Epithelial cell of esophagus (primary cell): Measurements from ENCODE around the gene TBC1D17.

Experiments
- DNase-seq: peaks from one replicate; pipeline ENCODE4 v3.0.0; 2010; ENCODE audit warnings: low read depth
- H3K4me3 ChIP-seq: 2 replicates; pipeline ENCODE4 v1.5.1; 2011; ENCODE audit warnings: mild to moderate bottlenecking, low read length, control low read depth
- TF ChIP-seq, protein P1 (sequence below): IDR thresholded peaks from 2 replicates; pipeline ENCODE4 v1.5.1; 2011; ENCODE audit warnings: low read depth, mild to moderate bottlenecking, low read length, control low read depth, inconsistent platforms; ENCODE audit not compliant: insufficient read depth; ENCODE audit errors: missing control alignments

TBC1D17 gene

DNA sequence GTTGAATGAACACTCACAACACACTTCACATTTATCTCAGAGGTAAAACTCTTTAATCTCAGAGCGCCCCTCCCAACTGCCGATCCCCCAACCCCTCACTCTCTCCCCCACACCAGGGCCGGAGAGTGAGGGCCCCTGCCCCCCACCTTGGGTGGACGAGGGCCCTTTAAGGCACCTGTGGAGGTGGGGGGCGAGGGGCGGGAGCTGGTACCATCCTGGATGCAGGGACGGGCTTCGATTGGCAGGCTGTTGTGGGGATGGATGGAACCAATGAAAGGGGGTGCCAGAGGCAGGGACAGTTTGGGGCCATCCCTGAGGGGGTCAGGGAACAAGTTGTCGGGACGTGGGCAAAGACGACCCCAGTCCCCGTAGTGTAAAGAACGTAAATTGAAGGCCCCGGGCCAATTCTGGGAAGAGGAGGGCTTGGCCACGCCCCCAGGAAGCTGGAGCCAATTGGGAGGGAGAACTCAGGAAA is 8.5 kb upstream of the TBC1D17 start:
- DNase-seq = no peak
- TF ChIP-seq, protein P1, sequence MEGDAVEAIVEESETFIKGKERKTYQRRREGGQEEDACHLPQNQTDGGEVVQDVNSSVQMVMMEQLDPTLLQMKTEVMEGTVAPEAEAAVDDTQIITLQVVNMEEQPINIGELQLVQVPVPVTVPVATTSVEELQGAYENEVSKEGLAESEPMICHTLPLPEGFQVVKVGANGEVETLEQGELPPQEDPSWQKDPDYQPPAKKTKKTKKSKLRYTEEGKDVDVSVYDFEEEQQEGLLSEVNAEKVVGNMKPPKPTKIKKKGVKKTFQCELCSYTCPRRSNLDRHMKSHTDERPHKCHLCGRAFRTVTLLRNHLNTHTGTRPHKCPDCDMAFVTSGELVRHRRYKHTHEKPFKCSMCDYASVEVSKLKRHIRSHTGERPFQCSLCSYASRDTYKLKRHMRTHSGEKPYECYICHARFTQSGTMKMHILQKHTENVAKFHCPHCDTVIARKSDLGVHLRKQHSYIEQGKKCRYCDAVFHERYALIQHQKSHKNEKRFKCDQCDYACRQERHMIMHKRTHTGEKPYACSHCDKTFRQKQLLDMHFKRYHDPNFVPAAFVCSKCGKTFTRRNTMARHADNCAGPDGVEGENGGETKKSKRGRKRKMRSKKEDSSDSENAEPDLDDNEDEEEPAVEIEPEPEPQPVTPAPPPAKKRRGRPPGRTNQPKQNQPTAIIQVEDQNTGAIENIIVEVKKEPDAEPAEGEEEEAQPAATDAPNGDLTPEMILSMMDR = no peak
- peak overlapping the region; percentile 52 for H3K4me3 ChIP-seq

DNA sequence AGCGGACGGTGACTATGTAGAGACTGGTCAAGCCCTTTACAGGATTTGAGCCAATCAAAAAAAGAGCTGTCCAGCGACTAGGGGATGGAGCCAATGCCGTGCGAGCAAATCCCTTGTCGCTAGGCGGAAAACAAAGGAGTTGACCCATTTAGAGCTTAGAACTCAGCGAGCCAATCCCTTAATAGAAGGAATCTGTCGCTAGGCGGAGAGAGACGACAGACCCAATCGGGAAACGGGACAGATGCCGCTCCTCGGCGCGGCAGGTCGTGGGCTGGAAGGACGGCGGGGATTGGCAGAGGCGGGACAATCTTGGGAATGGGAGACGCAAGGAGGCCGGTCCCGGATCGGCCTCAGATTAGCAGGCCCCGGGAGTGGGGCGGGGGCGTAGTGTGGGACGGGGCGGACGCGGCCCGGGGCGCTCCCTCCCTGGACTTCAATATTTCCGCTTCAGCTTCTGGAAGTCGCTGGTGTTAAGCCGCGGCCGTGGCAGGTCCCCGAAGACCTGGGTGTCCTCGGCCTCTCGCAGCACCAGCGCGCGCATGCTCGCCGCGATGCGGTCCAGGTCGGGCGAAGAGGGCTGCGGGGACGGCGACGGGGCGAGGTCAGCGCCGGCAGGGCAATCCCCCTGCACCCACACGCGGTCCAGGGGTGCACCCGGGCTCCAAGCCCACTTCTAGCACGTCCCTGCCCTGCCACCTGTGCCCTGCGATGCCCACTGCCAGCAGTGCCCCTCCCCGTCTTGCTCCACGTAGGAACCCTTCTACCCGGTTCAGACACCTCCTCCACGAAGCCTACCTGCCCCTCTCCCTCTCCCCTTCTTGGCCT is 7.8 kb upstream of the TBC1D17 start:
- peak overlapping the region; percentile 52 for H3K4me3 ChIP-seq
- DNase-seq = peak; percentile 100
- TF ChIP-seq, protein P1 = no peak

DNA sequence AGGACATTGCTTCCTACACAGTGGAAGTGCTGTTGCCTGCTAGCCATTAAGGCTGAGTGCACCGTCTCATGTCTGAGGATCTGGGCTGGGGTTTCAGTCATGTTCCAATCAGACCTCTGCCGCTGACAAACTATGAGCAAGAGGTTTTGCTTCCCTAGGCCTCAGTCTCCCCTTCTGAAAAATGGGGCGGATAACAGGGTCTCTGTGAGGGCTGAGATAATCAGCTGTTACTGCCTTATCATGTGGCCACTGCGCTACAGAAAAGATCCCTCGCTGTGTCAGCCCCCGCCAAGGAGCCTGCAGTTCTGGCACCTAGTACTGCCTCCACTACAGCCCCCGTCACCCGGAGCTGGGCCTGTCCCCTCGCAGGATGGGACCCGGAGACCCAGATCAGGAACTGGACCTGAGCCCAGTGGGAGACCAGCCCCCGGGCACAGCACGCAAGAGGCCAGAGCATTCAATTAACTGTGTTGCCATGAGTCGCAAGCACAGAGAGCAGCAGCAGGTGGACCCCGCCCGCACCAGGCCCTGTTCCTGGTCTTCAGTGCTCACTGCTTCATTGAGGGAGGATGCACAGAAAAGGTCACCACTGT is 7.1 kb upstream of the TBC1D17 start:
- peak overlapping the region; percentile 51 for H3K4me3 ChIP-seq
- TF ChIP-seq, protein P1 = no peak
- no peak for DNase-seq

DNA sequence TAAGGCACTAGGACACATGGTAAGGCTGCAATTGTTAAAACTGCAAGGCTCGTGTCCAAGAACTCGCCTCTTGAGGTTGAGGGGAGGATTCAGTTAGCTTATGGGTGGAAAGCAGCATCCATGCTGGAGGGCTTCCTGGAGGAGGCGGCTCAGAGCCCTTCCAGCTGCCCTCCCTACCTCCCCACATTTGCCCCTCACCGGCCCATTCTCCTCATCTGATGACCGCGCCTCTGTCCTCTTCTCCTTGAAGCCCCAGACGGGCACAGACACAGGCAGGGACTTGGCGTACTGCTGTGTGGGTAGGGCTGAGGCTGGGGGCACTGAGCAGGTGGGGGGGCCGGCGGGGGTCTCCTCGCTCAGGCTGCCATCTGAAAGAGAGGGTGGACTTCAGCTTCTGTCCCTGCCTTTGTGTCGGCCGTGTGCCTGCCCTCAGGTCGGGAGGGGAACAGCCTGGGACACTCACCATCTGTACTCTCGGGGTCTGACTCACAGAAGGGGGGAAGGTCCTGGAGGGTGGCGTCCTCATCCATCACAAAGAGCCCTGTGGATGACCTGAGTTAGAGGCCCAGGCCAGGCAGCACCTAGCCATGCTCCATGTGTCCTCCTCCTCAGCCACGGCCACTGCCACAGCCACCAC is 6.0 kb upstream of the TBC1D17 start:
- DNase-seq = no peak
- no peak overlapping the region for H3K4me3 ChIP-seq
- TF ChIP-seq, protein P1 = no peak

DNA sequence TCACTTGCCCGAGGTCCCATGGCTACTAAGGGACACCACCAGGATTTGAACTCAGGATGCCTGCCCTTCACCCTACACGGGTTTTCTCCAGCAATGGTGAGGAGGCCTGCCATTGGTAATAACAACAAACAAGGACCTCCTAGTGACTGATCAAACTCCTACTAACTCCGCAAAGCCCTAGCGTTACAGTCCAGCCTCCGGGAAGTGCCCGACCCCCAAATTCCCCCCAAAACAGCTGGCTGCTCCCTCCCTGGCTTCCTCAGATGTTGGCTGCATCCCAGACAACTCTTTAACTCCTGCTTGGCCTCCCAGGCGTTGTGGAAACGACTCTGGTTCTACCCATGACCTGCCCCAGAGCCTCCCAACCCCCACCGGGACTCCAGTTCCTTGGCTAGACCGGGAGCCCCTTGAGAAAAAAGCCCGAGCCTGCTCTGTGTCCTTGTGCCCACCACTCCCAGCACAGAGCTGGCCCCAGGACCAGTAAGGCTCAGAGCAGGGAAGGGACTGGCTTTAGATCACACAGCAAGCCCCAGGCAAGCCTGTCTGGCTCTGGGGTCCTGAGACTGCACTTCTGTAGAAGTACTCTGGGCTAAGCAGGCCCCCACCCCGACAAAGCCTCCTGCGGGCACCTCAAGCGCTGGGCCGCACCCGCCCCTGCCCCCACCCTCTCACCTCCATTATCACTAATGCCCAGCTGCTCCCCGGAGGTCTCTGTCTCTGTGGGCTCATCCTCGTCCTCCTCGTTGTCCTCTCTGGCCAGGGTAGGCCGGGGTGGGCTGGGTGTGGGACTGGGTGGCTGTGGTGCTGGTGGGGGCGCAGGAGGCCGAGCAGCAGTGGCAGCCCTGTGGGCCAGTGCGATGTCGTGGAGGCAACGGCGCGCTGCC is 5.0 kb upstream of the TBC1D17 start:
- TF ChIP-seq, protein P1 = no peak
- no peak for DNase-seq
- no peak overlapping the region for H3K4me3 ChIP-seq

DNA sequence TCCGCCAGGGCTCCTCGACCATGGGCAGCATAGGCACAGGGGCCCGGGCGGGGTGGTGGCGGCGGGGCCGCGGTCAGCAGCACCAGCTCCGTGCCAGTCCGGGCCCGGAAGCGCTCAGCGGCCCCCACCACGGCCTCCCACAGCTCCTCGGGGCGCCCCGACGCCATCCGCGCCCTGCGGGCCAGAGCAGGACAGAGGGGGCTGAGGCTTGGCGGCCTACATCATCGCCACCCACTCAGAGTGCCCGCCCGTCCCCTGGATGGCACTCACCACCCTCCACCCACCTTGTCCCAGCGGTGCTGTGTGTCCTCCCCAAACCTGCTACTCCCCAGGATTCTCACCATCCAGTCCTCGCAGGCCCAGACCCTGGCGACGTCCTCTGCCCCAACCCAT is 4.4 kb upstream of the TBC1D17 start:
- H3K4me3 ChIP-seq = no peak overlapping the region
- TF ChIP-seq, protein P1 = no peak
- DNase-seq = no peak
